A673 (cell line): Measurements from ENCODE around the gene HAPSTR1.

Experiments used
- CTCF ChIP-seq: fragments of 300-800, 200-600 bp; sonication (generic); conservative IDR thresholded peaks from 2 replicates; pipeline ENCODE4 v1.5.1; 2017; ENCODE audit warnings: low read depth, mild to moderate bottlenecking, antibody characterized with exemption, low read length, moderate library complexity, mixed read lengths
- EZH2 ChIP-seq: fragments of 200-600 bp; sonication (generic); IDR thresholded peaks from 2 replicates; pipeline ENCODE4 v1.6.1; 2017; ENCODE audit warnings: borderline replicate concordance, low read depth, mild to moderate bottlenecking, mixed read lengths, antibody characterized with exemption, low read length; ENCODE audit not compliant: poor library complexity, severe bottlenecking

- TF ChIP-seq CTCF (no peak), EZH2 (no peak)
Measured at GRCh38 chr16:9054460-9054859, 37.0 kb upstream of the HAPSTR1 start.
